HepG2 (cell line): ENCODE data around the gene TLE2. TPM values are rescaled to one million over a fixed set of nuclear protein-coding genes. Genes with fewer than 3 reads are reported as not detected.

Experiments
- HNRNPLL ChIP-seq: fragments of 200-400 bp; formaldehyde crosslinking; IDR thresholded peaks from 2 replicates; pipeline ENCODE4 v1.6.1; 2017; ENCODE audit warnings: mild to moderate bottlenecking, low read depth, low read length; ENCODE audit not compliant: poor library complexity, severe bottlenecking
- NR2F1 ChIP-seq, 2 experiments: fragments of 450-650 bp in 1 of 2; formaldehyde crosslinking in 1 of 2; IDR thresholded peaks; 2 replicates each; pipeline versions ENCODE4 v1.5.0 to v1.6.1; 2016 to 2020; ENCODE audit warnings: mild to moderate bottlenecking in 1 of 2, missing compliant biosample characterization in 1 of 2, missing genetic modification reagents in 1 of 2, moderate library complexity in 1 of 2
- polyA plus RNA-seq, 8 experiments: library from polyadenylated mRNA; depleted of rRNA in 3 of 8; stranded (reverse) in 7 of 8; unstranded in 1 of 8; fragments of >200 nt; fragmentation: Illumina TruSeq in 4 of 8; extraction: Trizol in 4 of 8; gene quantifications; 2 replicates each; pipeline versions ENCODE4 v1.2.1 to v1.2.3, GENCODE V29; 2011 to 2016; ENCODE audit warnings: low read depth in 4 of 8, missing spikeins in 1 of 8, mixed read lengths in 1 of 8; ENCODE audit not compliant: insufficient read depth in 1 of 8
- total RNA-seq, 5 experiments: library from RNA; depleted of rRNA; stranded (reverse); fragments of >200 nt; fragmentation: Illumina TruSeq; extraction: Trizol; gene quantifications; 2 replicates each; pipeline ENCODE4 v1.2.3, GENCODE V29; 2016; ENCODE audit warnings: low read depth in 1 of 5
- TF ChIP-seq, protein P1 (sequence below): sonication (generic); formaldehyde crosslinking; IDR thresholded peaks from 2 replicates; pipeline ENCODE4 v1.5.1; 2020; ENCODE audit warnings: mild to moderate bottlenecking, missing genetic modification reagents, borderline replicate concordance
- TF ChIP-seq, protein P2 (sequence below): sonication (generic); formaldehyde crosslinking; IDR thresholded peaks from 2 replicates; pipeline ENCODE4 v1.4.0; 2020; ENCODE audit warnings: mild to moderate bottlenecking, missing genetic modification reagents

TLE2 gene
- total and polyA plus RNA-seq, 2 of the 13 experiments (the other 11 are each of a cell fraction or from before 2014, with no cell fraction given) = 0.07 to 0.81 TPM

DNA sequence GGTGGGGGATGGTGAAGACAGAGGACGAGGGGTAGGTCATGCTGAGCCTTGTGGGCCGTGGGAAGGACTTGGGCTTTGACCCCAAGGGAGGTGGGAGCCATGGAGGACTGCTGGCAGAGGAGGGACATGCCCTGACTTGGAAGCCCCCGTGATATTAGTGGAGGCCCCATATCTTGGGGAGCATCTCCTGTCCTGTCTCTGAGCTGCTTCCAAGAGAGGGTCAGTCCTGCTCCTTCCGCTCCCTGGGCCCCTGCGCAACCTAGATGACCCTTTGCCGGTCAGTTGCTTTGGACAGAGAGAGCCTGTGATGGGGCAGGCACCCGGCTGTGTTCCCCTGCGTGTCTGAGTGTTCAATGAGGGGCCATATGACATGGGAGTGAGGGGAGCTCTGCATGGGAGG is 46.5 kb downstream of the TLE2 start (continued):
- TF ChIP-seq, protein P1, sequence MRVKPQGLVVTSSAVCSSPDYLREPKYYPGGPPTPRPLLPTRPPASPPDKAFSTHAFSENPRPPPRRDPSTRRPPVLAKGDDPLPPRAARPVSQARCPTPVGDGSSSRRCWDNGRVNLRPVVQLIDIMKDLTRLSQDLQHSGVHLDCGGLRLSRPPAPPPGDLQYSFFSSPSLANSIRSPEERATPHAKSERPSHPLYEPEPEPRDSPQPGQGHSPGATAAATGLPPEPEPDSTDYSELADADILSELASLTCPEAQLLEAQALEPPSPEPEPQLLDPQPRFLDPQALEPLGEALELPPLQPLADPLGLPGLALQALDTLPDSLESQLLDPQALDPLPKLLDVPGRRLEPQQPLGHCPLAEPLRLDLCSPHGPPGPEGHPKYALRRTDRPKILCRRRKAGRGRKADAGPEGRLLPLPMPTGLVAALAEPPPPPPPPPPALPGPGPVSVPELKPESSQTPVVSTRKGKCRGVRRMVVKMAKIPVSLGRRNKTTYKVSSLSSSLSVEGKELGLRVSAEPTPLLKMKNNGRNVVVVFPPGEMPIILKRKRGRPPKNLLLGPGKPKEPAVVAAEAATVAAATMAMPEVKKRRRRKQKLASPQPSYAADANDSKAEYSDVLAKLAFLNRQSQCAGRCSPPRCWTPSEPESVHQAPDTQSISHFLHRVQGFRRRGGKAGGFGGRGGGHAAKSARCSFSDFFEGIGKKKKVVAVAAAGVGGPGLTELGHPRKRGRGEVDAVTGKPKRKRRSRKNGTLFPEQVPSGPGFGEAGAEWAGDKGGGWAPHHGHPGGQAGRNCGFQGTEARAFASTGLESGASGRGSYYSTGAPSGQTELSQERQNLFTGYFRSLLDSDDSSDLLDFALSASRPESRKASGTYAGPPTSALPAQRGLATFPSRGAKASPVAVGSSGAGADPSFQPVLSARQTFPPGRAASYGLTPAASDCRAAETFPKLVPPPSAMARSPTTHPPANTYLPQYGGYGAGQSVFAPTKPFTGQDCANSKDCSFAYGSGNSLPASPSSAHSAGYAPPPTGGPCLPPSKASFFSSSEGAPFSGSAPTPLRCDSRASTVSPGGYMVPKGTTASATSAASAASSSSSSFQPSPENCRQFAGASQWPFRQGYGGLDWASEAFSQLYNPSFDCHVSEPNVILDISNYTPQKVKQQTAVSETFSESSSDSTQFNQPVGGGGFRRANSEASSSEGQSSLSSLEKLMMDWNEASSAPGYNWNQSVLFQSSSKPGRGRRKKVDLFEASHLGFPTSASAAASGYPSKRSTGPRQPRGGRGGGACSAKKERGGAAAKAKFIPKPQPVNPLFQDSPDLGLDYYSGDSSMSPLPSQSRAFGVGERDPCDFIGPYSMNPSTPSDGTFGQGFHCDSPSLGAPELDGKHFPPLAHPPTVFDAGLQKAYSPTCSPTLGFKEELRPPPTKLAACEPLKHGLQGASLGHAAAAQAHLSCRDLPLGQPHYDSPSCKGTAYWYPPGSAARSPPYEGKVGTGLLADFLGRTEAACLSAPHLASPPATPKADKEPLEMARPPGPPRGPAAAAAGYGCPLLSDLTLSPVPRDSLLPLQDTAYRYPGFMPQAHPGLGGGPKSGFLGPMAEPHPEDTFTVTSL (CRISPR knock-in tag) = no peak
- TF ChIP-seq, protein P2, sequence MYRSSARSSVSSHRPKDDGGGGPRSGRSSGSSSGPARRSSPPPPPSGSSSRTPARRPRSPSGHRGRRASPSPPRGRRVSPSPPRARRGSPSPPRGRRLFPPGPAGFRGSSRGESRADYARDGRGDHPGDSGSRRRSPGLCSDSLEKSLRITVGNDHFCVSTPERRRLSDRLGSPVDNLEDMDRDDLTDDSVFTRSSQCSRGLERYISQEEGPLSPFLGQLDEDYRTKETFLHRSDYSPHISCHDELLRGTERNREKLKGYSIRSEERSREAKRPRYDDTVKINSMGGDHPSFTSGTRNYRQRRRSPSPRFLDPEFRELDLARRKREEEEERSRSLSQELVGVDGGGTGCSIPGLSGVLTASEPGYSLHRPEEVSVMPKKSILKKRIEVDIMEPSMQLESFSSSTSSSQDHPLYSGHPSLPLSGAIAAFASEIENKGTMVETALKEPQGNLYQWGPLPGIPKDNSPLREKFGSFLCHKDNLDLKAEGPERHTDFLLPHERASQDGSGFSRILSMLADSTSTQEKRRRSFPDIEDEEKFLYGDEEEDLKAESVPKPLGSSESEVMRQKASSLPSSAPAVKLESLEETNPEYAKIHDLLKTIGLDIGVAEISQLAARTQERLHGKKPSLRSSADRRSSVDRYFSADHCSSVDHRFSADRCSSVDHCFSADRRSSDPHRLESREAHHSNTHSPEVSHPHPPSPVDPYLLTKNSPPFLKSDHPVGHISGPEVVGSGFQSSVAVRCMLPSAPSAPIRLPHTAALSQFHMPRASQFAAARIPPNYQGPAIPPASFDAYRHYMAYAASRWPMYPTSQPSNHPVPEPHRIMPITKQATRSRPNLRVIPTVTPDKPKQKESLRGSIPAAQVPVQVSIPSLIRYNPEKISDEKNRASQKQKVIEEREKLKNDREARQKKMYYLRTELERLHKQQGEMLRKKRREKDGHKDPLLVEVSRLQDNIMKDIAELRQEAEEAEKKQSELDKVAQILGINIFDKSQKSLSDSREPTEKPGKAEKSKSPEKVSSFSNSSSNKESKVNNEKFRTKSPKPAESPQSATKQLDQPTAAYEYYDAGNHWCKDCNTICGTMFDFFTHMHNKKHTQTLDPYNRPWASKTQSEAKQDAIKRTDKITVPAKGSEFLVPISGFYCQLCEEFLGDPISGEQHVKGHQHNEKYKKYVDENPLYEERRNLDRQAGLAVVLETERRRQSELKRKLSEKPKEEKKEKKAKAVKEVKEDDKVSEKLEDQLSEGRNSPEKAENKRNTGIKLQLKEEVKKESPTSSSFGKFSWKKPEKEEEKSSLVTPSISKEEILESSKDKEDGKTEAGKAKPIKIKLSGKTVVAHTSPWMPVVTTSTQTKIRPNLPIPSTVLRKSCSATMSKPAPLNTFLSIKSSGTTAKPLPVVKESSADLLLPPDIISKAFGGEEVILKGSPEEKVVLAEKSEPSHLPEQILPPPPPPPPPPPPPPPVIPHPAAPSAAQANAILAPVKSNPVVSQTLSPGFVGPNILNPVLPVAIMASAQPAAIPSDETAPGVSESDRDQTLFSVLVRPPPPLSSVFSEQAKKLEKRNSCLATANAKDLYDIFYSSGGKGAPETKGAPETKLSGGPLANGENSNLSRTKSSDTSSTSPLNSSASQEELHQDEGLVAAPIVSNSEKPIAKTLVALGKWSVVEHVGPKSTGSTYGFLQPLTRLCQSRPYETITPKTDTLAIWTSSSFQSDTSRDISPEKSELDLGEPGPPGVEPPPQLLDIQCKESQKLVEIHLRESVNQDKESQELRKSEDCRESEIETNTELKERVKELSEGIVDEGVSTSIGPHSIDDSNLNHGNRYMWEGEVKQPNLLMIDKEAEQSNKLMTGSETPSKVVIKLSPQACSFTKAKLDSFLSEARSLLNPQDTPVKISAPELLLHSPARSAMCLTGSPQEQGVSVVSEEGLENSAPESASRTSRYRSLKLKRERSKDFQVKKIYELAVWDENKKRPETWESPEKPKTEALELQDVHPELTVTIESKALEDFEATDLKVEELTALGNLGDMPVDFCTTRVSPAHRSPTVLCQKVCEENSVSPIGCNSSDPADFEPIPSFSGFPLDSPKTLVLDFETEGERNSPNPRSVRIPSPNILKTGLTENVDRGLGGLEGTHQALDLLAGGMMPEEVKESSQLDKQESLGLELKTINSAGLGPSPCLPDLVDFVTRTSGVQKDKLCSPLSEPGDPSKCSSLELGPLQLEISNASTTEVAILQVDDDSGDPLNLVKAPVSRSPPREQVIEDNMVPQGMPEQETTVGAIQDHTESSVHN = no peak
- no peak for TF ChIP-seq HNRNPLL
- no peak for TF ChIP-seq NR2F1 (CRISPR knock-in tag; IDR thresholded peaks at IDR 0.05)
